ENCODE results near the gene RBX1. TPM values are rescaled to one million over a fixed set of nuclear protein-coding genes. Genes with fewer than 3 reads are reported as not detected.

The RBX1 gene
- total RNA-seq, 3 donors from 2014 or later (not counting 1 experiment from before 2014, with no cell fraction given): 27.1 to 34.3 (median 28.5) TPM

DNA sequence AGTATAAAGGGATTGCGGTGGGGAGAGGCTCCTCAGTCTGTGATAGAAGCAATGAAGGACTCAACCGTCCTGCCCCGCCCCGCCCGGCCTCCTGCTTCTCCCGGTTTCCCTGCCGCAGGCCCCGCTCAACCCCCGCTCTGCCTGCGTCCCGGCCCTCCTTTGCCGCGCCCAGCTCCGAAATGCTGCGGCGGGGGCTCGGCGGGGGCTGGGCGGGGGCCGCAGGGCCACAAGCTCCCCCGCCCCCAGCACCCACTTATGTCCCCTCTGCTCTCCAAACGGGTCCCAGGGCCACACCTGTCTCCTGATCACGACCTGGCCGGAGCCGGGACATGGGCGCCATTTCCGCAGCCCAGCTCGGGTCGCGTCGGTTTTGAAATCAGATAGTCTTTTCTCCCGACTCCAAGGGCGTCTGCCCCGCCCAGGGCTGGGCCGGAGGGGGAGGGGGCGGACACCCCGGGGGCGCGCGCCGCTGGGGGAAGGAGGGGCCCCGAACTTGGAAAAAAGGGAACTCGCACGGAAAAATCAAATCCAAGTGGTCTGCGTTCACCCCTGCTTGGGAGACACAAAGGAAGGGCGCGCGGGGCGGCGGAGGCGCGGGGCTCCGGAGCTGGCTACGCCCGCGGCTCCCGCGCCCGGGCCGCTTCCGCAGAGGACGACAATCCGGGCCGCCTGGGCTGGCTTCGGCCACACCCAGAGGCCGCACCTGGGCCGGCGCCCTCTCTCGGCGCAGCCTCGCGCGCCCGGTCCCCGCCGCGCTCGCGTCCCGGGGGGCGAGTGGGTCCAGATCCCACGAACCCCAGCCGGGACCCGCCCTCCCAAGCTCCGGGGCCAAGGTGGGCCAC, 70.7 kb downstream of the RBX1 start:
- peak overlapping the region; percentile 54 for H3K4me3 ChIP-seq (ENCODE audit: low read length)

DNA sequence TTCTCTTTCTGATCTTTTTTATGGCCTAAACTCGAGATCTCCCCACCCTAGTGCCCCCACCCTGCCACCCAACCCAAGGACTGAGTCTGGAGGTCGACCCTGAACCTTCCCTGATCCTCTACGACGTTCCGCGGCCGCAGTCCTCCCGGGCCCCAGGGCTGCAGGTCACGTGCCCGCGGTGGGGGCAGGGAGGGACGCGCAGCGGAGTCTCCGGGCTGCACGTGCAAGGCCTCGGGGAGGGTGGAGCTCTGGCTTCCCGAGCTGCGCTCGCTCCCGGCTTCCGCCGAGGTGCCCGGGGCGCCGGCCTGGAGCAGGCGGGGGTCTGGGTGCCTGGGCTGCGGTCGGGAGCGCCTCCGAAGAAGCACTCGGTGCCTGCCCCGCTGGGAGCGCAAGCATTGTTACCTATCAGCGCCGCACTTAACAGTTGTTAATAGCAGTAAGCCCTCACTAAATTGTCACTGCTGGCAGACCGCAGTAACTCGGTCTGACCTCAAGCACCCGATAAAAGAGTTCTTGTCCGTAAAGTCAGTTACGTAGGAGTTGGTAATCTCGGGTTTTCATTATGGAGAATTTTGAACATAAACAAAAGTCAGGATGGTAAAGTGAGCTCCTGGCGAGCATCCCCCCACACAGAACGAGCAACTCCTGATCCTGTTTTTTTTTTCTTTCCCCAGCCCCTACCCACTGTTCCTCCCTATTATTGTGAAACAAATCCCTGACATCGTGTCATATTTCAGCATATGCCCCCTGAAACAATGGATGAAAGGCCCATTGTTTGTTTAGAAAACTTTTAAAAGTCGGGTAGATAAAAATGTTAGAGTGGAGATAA, 71.5 kb downstream of the RBX1 start:
- peak overlapping the region in 1 of 2 donors; percentile 78 for H3K27ac Mint-ChIP-seq
- DNase-seq (peak; percentile 64 to 88), ATAC-seq (peak; percentile 78 to 81 (median 80))
- peaks cover 0 to 12% of the 10 kb centered on the region in 2 donors for H3K4me1 Mint-ChIP-seq
- H3K4me3 Mint-ChIP-seq: peak overlapping the region; percentile 42
- H3K27ac ChIP-seq (ENCODE audit: low read length): peak overlapping the region; percentile 65
- H3K9me3 Mint-ChIP-seq: no peaks in the 10 kb centered on the region
- H3K4me3 ChIP-seq (ENCODE audit: low read length): peak overlapping the region; percentile 52
- intact Hi-C loops (cut with micrococcal nuclease): loop anchor here (5.0 to 10.0 kb wide), 2 partner anchors 70 to 98 kb away; partner anchors contain the start of gene EP300
- H3K9me3 ChIP-seq (ENCODE audit: control insufficient read depth, insufficient read depth, low read length): no peaks in the 10 kb centered on the region
- TF ChIP-seq, protein P1, sequence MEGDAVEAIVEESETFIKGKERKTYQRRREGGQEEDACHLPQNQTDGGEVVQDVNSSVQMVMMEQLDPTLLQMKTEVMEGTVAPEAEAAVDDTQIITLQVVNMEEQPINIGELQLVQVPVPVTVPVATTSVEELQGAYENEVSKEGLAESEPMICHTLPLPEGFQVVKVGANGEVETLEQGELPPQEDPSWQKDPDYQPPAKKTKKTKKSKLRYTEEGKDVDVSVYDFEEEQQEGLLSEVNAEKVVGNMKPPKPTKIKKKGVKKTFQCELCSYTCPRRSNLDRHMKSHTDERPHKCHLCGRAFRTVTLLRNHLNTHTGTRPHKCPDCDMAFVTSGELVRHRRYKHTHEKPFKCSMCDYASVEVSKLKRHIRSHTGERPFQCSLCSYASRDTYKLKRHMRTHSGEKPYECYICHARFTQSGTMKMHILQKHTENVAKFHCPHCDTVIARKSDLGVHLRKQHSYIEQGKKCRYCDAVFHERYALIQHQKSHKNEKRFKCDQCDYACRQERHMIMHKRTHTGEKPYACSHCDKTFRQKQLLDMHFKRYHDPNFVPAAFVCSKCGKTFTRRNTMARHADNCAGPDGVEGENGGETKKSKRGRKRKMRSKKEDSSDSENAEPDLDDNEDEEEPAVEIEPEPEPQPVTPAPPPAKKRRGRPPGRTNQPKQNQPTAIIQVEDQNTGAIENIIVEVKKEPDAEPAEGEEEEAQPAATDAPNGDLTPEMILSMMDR (IDR thresholded peaks at IDR 0.05): no peak
- WGBS (ENCODE audit: insufficient coverage): 5% methylated on average over 46 of the region's 46 CpGs
- H3K27me3 ChIP-seq (ENCODE audit: control insufficient read depth, insufficient read depth, low read length): peaks cover 3% of the 10 kb centered on the region
- no peaks in the 10 kb centered on the region for H3K36me3 ChIP-seq (ENCODE audit: control insufficient read depth, insufficient read depth, low read length)
- peaks cover 15% of the 10 kb centered on the region for H3K4me1 ChIP-seq (ENCODE audit: control insufficient read depth, insufficient read depth, low read length)
- no peaks in the 10 kb centered on the region for H3K36me3 Mint-ChIP-seq
- H3K27me3 Mint-ChIP-seq (ENCODE audit: low read depth in 2 of 2): peaks cover 20 to 24% of the 10 kb centered on the region in 2 donors

More for the DNA sequence above, 70.7 kb downstream of the RBX1 start:
- Mint-ChIP-seq H3K9me3 (no peaks in the 10 kb centered on the region), H3K4me3 (peak overlapping the region; percentile 88), H3K27ac (peak overlapping the region in 1 of 2 donors; percentile 78), H3K27me3 (ENCODE audit: low read depth in 2 of 2) (peaks cover 20 to 24% of the 10 kb centered on the region in 2 donors), H3K4me1 (peaks cover 0 to 12% of the 10 kb centered on the region in 2 donors), H3K36me3 (no peaks in the 10 kb centered on the region)
- Histone ChIP-seq H3K9me3 (ENCODE audit: control insufficient read depth, insufficient read depth, low read length) (no peaks in the 10 kb centered on the region), H3K4me1 (ENCODE audit: control insufficient read depth, insufficient read depth, low read length) (peaks cover 15% of the 10 kb centered on the region), H3K36me3 (ENCODE audit: control insufficient read depth, insufficient read depth, low read length) (no peaks in the 10 kb centered on the region), H3K27me3 (ENCODE audit: control insufficient read depth, insufficient read depth, low read length) (peaks cover 3% of the 10 kb centered on the region), H3K27ac (ENCODE audit: low read length) (peak overlapping the region; percentile 65)
- DNase-seq (peak; percentile 32 to 70), ATAC-seq (peak; percentile 67 to 81 (median 71))
- WGBS (ENCODE audit: insufficient coverage): under 1% methylated on average over 85 of the region's 85 CpGs
- TF ChIP-seq, protein P1 (IDR thresholded peaks at IDR 0.05): no peak
- intact Hi-C loops (cut with micrococcal nuclease): loop anchor here (5.0 to 10.0 kb wide), 2 partner anchors 70 to 97 kb away; partner anchors contain the start of gene EP300

Other genes starting within 250 kb of the RBX1 start
- gene SLC25A17, start 132.0 kb upstream of the RBX1 start, total RNA-seq: 10 to 100 TPM in 2 of 3 donors, 1 to 10 TPM in 1; 9.2 to 13.4 (median 10.0) TPM
- gene ST13, start 94.7 kb upstream of the RBX1 start, total RNA-seq: 10 to 100 TPM; 72.2 to 81.9 (median 77.5) TPM
- 10 to 100 TPM; 14.8 to 17.8 (median 15.1) TPM for gene XPNPEP3, start 94.2 kb upstream of the RBX1 start, total RNA-seq
- gene DNAJB7, start 89.3 kb upstream of the RBX1 start, total RNA-seq: not detected
- gene EP300, start 141.2 kb downstream of the RBX1 start, total RNA-seq: 100 to 1,000 TPM; 180 to 193 (median 188) TPM